Ovary (tissue), 3 donors: ENCODE results near the gene ST3GAL5.

Experiments
- EP300 ChIP-seq: sonication (generic); formaldehyde crosslinking; IDR thresholded peaks from one replicate; pipeline ENCODE4 v1.6.1; 2017; ENCODE audit warnings: antibody characterized with exemption
- POLR2A ChIP-seq: fragments of 450-650 bp; IDR thresholded peaks from one replicate; pipeline ENCODE4 v1.6.1; 2017; ENCODE audit warnings: antibody characterized with exemption, mild to moderate bottlenecking, moderate library complexity
- TF ChIP-seq, protein P1 (sequence below), 3 donors: fragments of 450-650 bp in 2 of 3; fragments of 200-600 bp in 1 of 3; IDR thresholded peaks; one replicate each; pipeline versions ENCODE4 v1.5.1 to v1.8.0; 2016 to 2022; ENCODE audit warnings: antibody characterized with exemption in 3 of 3, mild to moderate bottlenecking in 1 of 3
- donor health status: DM: no; HTN: no; CAD: no.

DNA sequence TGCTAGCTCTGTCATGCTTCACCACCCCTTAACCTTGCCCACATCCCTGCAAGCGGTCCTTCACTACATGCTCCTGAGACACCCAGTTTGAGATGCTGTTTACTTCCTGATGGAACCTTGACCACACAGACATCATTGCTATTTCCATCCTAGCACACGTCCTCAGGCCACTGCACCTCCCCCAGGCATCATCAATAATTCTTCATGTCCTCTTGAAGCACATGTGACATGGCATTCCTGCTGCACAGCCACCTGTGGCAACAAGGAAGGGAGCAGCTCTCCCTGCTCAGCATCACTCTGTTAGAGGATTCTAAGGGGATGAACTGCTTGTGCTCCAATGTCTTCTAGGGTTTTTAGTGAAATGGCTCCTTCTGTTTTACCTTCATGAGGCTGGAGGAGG, 26.1 kb upstream of the ST3GAL5 start:
- TF ChIP-seq, protein P1, sequence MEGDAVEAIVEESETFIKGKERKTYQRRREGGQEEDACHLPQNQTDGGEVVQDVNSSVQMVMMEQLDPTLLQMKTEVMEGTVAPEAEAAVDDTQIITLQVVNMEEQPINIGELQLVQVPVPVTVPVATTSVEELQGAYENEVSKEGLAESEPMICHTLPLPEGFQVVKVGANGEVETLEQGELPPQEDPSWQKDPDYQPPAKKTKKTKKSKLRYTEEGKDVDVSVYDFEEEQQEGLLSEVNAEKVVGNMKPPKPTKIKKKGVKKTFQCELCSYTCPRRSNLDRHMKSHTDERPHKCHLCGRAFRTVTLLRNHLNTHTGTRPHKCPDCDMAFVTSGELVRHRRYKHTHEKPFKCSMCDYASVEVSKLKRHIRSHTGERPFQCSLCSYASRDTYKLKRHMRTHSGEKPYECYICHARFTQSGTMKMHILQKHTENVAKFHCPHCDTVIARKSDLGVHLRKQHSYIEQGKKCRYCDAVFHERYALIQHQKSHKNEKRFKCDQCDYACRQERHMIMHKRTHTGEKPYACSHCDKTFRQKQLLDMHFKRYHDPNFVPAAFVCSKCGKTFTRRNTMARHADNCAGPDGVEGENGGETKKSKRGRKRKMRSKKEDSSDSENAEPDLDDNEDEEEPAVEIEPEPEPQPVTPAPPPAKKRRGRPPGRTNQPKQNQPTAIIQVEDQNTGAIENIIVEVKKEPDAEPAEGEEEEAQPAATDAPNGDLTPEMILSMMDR (IDR thresholded peaks at IDR 0.05), result no peak
- TF ChIP-seq EP300, result no peak
- TF ChIP-seq POLR2A, result no peak
